Upper lobe of left lung (tissue), 4 donors: ENCODE results near the gene TTYH3.

Source experiments
- CTCF ChIP-seq, 6 experiments: fragments of 450-650 bp in 4 of 6; fragments of 200-600 bp in 2 of 6; sonication (generic) in 2 of 6; IDR thresholded peaks; one replicate each; pipeline ENCODE4 v1.5.1; 2016 to 2019; ENCODE audit warnings: antibody characterized with exemption in 6 of 6
- EP300 ChIP-seq, 4 donors: sonication (generic); formaldehyde crosslinking; IDR thresholded peaks; one replicate each; pipeline ENCODE4 v1.5.1; 2017; ENCODE audit warnings: antibody characterized with exemption in 4 of 4, control low read depth in 2 of 4
- POLR2A ChIP-seq, 4 donors: fragments of 450-650 bp; IDR thresholded peaks; one replicate each; pipeline ENCODE4 v1.5.1; 2016 to 2017; ENCODE audit warnings: antibody characterized with exemption in 4 of 4, mild to moderate bottlenecking in 2 of 4

- TF ChIP-seq CTCF (IDR thresholded peaks at IDR 0.05) (no peak), POLR2A (IDR thresholded peaks at IDR 0.05) (no peak), EP300 (IDR thresholded peaks at IDR 0.05) (no peak)
These were observed 67.5 kb downstream of the TTYH3 start for GRCh38 chr7:2699289-2699620.
